Measurements from ENCODE around the gene RELN. TPM values are rescaled to one million over a fixed set of nuclear protein-coding genes. Genes with fewer than 3 reads are reported as not detected.

The RELN gene
- total RNA-seq, 1 donor from 2014 or later = 7.4 TPM

DNA sequence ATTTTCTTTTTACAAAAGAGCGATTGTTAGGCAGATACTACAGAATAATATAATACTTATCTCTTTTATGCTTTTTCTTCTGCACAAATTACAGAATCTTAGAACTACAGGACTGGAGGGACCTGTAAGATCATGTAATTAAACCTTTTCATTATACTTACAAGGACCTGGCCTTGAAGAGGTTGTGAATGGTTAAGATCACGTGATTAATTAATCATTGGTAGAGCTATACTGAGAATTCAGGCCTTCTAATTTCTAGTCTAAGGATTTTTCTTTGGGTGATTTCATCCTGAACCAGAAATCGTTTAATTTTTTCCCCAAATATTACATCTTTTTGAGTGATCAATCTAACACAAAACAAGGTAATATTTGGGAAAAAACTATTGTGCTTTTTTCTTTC lies 379.7 kb downstream of the RELN start:
- Histone ChIP-seq H3K9me3 (no peaks in the 10 kb centered on the region), H3K27me3 (no peaks in the 10 kb centered on the region), H3K27ac (no peak overlapping the region), H3K4me3 (no peak overlapping the region), H3K4me1 (no peaks in the 10 kb centered on the region), H3K36me3 (no peaks in the 10 kb centered on the region)
- intact Hi-C loops (cut with DNase I) = no loop called here
- TF ChIP-seq POLR2A (IDR thresholded peaks at IDR 0.05) (no peak), CTCF (IDR thresholded peaks at IDR 0.05) (no peak), POLR2AphosphoS5 (IDR thresholded peaks at IDR 0.05; ENCODE audit: insufficient read depth in 1 of 2, low read depth in 1 of 2) (no peak)
- DNase-seq (ENCODE audit: extremely low spot score in 2 of 2) = no peak

- no peaks in the 10 kb centered on the region for H3K9me3 ChIP-seq
- intact Hi-C loops (cut with DNase I) = no loop called here
- H3K36me3 ChIP-seq = no peaks in the 10 kb centered on the region
- no peak overlapping the region for H3K27ac ChIP-seq
- DNase-seq (ENCODE audit: extremely low spot score in 2 of 2) = no peak
- H3K4me3 ChIP-seq = no peak overlapping the region
- no peaks in the 10 kb centered on the region for H3K27me3 ChIP-seq
- TF ChIP-seq CTCF (IDR thresholded peaks at IDR 0.05) (no peak), POLR2A (IDR thresholded peaks at IDR 0.05) (no peak), POLR2AphosphoS5 (IDR thresholded peaks at IDR 0.05; ENCODE audit: insufficient read depth in 1 of 2, low read depth in 1 of 2) (no peak)
- no peaks in the 10 kb centered on the region for H3K4me1 ChIP-seq
These were observed 383.8 kb downstream of the RELN start for GRCh38 chr7:103605640-103606039.

- no peaks in the 10 kb centered on the region for H3K27me3 ChIP-seq
- H3K27ac ChIP-seq = no peak overlapping the region
- no peaks in the 10 kb centered on the region for H3K9me3 ChIP-seq
- TF ChIP-seq POLR2AphosphoS5 (IDR thresholded peaks at IDR 0.05; ENCODE audit: insufficient read depth in 1 of 2, low read depth in 1 of 2) (no peak), POLR2A (IDR thresholded peaks at IDR 0.05) (no peak), CTCF (IDR thresholded peaks at IDR 0.05) (no peak)
- DNase-seq (ENCODE audit: extremely low spot score in 2 of 2) = no peak
- H3K36me3 ChIP-seq = no peaks in the 10 kb centered on the region
- H3K4me1 ChIP-seq = no peaks in the 10 kb centered on the region
- intact Hi-C loops (cut with DNase I) = no loop called here
- H3K4me3 ChIP-seq = no peak overlapping the region
These were observed 391.0 kb downstream of the RELN start for GRCh38 chr7:103598326-103598905.

GRCh38 chr7:103597606-103598005 lies 391.9 kb downstream of the RELN start:
- Histone ChIP-seq H3K27me3 (no peaks in the 10 kb centered on the region), H3K4me3 (no peak overlapping the region), H3K36me3 (no peaks in the 10 kb centered on the region), H3K27ac (no peak overlapping the region), H3K9me3 (no peaks in the 10 kb centered on the region), H3K4me1 (no peaks in the 10 kb centered on the region)
- TF ChIP-seq CTCF (IDR thresholded peaks at IDR 0.05) (no peak), POLR2AphosphoS5 (IDR thresholded peaks at IDR 0.05; ENCODE audit: insufficient read depth in 1 of 2, low read depth in 1 of 2) (no peak), POLR2A (IDR thresholded peaks at IDR 0.05) (no peak)
- intact Hi-C loops (cut with DNase I) = no loop called here
- DNase-seq (ENCODE audit: extremely low spot score in 2 of 2) = no peak

DNA sequence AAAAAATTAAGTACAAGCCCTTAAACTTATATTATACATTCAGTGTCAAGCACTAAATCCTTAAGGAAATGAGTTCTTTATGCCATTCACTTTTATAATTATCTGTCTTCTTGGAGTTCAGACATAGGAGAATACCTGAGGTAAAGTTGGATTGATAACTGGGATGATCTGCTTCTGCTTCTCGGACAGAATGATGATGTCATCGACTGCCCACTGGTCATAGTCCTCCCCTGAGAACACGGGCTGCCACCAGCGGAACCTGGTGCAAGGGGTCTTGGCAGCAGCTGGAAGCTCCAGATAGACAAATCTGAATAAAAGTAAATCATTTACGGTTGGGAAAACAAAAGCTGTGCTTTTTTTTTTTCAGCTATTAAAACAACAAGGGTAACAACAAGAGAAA lies 395.3 kb downstream of the RELN start:
- no peak for DNase-seq (ENCODE audit: extremely low spot score in 2 of 2)
- intact Hi-C loops (cut with DNase I) = no loop called here
- Histone ChIP-seq H3K27ac (no peak overlapping the region), H3K36me3 (no peaks in the 10 kb centered on the region), H3K4me1 (no peaks in the 10 kb centered on the region), H3K9me3 (no peaks in the 10 kb centered on the region), H3K27me3 (no peaks in the 10 kb centered on the region), H3K4me3 (no peak overlapping the region)
- TF ChIP-seq POLR2AphosphoS5 (IDR thresholded peaks at IDR 0.05; ENCODE audit: insufficient read depth in 1 of 2, low read depth in 1 of 2) (no peak), POLR2A (IDR thresholded peaks at IDR 0.05) (no peak), CTCF (IDR thresholded peaks at IDR 0.05) (no peak)
